ENCODE data around the gene ZNF80.
A peak's percentile ranks its signal among the peaks of the same experiment; 100 is the strongest.

The ZNF80 gene

DNA sequence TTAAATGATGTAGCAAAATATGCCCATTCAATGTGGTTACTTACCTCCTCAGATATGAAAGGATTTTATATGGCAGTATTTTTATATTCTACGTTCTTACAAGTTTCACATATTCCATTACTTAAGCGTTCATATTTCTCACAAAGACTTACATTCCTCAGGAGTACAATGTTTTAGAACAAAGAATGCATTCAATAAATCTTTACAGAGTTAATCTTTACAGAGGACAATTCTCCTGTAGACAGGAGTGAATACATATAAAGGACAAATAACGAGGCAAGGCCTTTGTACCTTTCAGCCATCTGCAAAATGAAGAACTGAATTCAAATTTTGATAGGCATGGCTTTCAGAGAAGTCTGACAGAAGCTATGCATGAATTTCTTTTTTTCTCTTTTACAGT is 1.9 kb downstream of the ZNF80 start:
- Mint-ChIP-seq H3K9me3 (no peaks in the 10 kb centered on the region), H3K27ac (peak overlapping the region; percentile 82), H3K36me3 (ENCODE audit: low read depth) (peaks cover 4% of the 10 kb centered on the region), H3K27me3 (no peaks in the 10 kb centered on the region), H3K4me1 (ENCODE audit: low read depth) (peaks cover 62% of the 10 kb centered on the region), H3K4me3 (peak overlapping the region; percentile 32)
- DNase-seq, result no peak

DNA sequence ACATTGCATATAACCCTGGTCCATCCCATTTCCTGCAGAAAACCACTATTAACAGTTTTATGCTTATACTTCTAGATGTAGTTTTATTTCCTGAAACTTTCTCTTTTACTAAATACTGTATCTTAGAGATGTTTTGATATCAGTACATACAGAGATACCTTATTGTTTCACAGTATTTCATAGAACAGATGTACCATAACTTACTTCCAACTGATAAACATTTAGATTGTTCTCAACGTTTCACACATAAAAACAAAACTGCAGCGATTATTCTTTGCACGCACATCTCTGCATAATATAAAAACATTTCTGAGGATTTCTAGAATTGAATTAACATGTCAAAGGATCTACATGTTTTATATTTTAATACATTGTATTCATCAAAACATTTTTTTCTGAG is 2.6 kb downstream of the ZNF80 start:
- Mint-ChIP-seq H3K27ac (peak overlapping the region; percentile 82), H3K36me3 (ENCODE audit: low read depth) (peaks cover 5% of the 10 kb centered on the region), H3K27me3 (no peaks in the 10 kb centered on the region), H3K4me3 (peak overlapping the region; percentile 32), H3K4me1 (ENCODE audit: low read depth) (peaks cover 68% of the 10 kb centered on the region), H3K9me3 (no peaks in the 10 kb centered on the region)
- DNase-seq, result no peak

DNA sequence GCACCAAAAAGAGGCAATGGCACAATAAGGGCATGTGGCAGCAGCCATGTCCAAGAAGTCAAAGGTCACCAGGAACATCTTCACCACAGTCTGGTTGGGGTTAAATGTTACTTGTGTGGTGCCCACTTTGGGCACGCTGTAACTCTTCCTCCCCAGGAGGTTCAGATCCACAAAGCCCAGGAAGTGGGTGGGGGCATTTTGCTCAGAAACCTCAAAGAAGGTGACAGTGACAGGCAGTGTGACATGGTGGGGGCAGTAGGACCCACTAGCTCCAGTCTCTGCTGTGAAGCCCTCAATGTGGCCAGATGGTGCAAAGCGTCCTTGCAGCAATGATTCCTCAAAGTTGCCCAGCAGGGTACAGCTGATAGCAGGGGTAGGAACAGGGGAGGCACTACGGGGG is 5.8 kb downstream of the ZNF80 start:
- H3K36me3 Mint-ChIP-seq (ENCODE audit: low read depth), result peaks cover 16% of the 10 kb centered on the region
- H3K4me1 Mint-ChIP-seq (ENCODE audit: low read depth), result peaks cover 88% of the 10 kb centered on the region
- peak overlapping the region; percentile 83 for H3K27ac Mint-ChIP-seq
- no peaks in the 10 kb centered on the region for H3K9me3 Mint-ChIP-seq
- DNase-seq, result peak; percentile 59
- H3K4me3 Mint-ChIP-seq, result peak overlapping the region; percentile 15
- no peaks in the 10 kb centered on the region for H3K27me3 Mint-ChIP-seq

DNA sequence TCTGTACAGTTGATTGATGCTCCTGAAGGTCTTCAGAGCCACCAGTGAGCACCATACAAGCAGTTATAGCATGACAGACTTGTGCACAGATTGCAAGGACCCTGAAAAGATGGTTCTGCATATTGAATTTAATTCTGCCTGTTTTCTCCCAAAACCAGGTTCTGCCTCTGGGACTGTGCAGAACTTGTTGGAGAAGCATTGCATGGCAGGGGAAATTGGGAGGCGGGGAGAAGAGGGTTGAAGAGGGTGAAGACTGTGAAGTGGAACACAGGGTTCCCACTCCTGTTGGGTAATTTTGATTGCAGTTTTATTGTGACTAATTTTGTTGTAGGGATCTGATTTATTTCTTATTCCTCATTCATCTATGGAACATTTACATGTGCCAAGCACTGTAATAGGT is 10.3 kb downstream of the ZNF80 start:
- no peak for DNase-seq
- Mint-ChIP-seq H3K27me3 (no peaks in the 10 kb centered on the region), H3K9me3 (peaks cover 28% of the 10 kb centered on the region), H3K4me1 (ENCODE audit: low read depth) (peaks cover 84% of the 10 kb centered on the region), H3K4me3 (no peak overlapping the region), H3K27ac (peak overlapping the region; percentile 93), H3K36me3 (ENCODE audit: low read depth) (peaks cover 49% of the 10 kb centered on the region)

DNA sequence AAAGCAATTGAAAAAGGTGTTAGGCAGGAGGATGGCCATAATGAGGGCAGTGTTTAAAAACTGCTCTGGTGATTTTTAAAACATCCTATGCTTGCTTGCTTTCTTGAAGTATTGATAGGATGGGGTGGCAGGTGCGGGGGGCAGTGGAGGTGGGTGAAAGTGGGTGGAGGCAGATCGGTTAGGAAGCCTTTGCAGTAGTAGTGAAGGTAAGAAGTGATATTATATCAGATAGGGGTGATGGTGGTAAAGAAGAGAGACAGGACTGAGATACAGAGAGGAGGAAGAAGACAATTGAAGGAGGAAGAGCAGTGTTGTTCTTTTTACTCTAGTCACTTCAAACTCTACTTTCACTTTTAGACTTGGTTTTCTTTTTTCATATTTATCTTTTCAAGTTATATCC is 11.1 kb downstream of the ZNF80 start:
- no peak for DNase-seq
- peak overlapping the region; percentile 54 for H3K4me3 Mint-ChIP-seq

DNA sequence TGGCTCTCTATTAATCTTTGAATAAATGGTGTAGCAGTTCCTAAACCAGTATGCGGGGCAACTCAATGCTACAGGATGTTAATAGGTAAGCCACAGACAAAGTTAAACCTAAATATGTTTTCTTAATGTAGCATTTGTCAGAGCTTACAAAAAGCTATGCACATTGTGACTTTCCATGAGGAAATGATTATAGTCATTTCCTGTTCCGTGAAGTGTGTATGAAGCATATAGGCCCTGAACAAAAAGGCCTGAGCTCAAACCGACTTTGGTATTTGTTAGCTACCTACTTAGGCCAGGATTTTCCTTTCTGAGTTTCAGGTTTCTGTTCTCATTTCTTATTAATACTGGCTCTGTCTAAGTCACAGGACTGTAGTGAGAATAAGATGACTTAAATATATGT is 14.2 kb downstream of the ZNF80 start:
- peak overlapping the region; percentile 98 for H3K27ac Mint-ChIP-seq
- H3K4me1 Mint-ChIP-seq (ENCODE audit: low read depth), result peaks cover 49% of the 10 kb centered on the region
- DNase-seq, result no peak
- H3K36me3 Mint-ChIP-seq (ENCODE audit: low read depth), result peaks cover 62% of the 10 kb centered on the region
- no peaks in the 10 kb centered on the region for H3K27me3 Mint-ChIP-seq
- H3K4me3 Mint-ChIP-seq, result no peak overlapping the region
- peaks cover 30% of the 10 kb centered on the region for H3K9me3 Mint-ChIP-seq

More for the DNA sequence above, 11.1 kb downstream of the ZNF80 start:
- Mint-ChIP-seq H3K27me3 (no peaks in the 10 kb centered on the region), H3K27ac (peak overlapping the region; percentile 93), H3K4me1 (ENCODE audit: low read depth) (peaks cover 77% of the 10 kb centered on the region), H3K36me3 (ENCODE audit: low read depth) (peaks cover 53% of the 10 kb centered on the region), H3K9me3 (peaks cover 30% of the 10 kb centered on the region)

DNA sequence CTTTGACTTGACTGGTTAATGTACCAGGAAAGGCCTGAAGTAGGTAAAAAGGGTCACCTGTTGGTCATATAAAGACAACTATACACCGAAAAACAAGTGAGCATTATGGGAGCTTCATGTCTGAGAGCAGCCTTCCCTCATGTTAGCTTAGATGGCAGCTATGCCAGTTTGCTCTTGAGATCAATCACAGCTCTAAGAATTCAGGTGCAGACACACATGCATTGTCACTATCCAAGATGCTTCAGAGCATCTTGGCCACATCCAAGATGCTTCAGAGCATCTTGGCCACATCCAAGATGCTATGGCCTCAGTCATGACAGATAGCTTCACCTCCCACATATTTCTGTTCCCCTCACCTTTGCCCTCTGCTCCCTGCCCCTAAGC is 15.5 kb downstream of the ZNF80 start:
- Mint-ChIP-seq H3K9me3 (peaks cover 30% of the 10 kb centered on the region), H3K4me3 (peak overlapping the region; percentile 28), H3K36me3 (ENCODE audit: low read depth) (peaks cover 62% of the 10 kb centered on the region), H3K4me1 (ENCODE audit: low read depth) (peaks cover 38% of the 10 kb centered on the region), H3K27me3 (no peaks in the 10 kb centered on the region), H3K27ac (peak overlapping the region; percentile 98)
- no peak for DNase-seq

DNA sequence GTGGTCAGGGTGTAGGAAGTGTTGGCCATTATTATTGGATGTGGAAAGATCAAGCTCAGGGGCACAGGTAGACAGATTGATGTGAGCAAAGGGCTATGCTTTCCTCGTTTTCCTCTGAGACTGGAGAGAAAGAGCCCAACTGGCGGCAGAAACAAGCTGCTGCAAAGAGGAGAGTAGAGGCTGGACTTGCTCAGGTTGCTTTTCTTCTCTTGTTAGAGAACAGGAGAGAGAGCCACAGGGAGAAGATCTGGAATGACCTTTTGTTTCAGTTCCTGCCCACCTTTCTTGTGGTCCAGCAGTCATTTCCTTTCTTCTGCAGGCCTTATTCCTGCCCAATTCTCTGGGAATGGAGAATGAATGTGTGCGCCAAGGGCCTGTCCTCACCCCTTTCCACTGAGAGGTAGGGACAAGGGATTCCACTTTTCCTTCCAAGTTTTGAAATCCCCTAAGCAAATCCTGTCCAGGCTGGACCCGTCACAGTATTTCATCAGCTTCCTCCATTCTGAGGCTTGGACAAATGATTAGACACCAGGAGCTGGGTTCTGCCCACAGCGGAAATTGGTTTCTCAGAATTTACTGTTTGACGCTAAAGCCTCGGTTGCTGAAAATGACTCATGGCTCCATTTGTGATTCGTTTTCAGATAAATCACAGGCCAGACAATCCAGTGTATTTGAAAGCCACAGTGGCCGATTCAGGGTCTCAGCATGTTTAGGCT is 16.1 kb downstream of the ZNF80 start:
- peaks cover 56% of the 10 kb centered on the region for H3K36me3 Mint-ChIP-seq (ENCODE audit: low read depth)
- peaks cover 32% of the 10 kb centered on the region for H3K4me1 Mint-ChIP-seq (ENCODE audit: low read depth)
- peak overlapping the region; percentile 47 for H3K4me3 Mint-ChIP-seq
- peaks cover 30% of the 10 kb centered on the region for H3K9me3 Mint-ChIP-seq
- peak overlapping the region; percentile 98 for H3K27ac Mint-ChIP-seq
- no peak for DNase-seq
- no peaks in the 10 kb centered on the region for H3K27me3 Mint-ChIP-seq

DNA sequence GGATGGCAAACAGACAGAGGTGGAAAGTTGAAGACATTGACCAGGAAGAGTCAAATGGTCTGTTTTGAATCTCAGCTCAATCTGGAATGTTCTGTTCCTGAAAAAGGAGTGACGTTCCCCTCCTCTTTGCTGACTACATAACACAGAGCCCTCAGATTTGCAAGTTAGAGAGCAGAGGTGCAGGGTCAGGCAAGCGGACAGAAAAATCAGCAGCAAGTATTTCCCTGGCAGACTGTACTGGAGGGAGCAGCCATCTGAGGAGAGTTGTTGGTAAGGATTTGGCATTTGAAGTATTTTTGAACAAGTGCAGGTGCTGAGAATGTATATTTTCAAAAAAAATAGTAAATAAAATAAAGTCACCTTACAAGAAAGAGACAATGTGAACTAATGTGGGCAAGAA is 17.6 kb downstream of the ZNF80 start:
- H3K4me1 Mint-ChIP-seq (ENCODE audit: low read depth), result peaks cover 17% of the 10 kb centered on the region
- no peak overlapping the region for H3K4me3 Mint-ChIP-seq
- DNase-seq, result no peak
- H3K9me3 Mint-ChIP-seq, result peaks cover 17% of the 10 kb centered on the region
- H3K27me3 Mint-ChIP-seq, result no peaks in the 10 kb centered on the region
- peak overlapping the region; percentile 98 for H3K27ac Mint-ChIP-seq
- peaks cover 40% of the 10 kb centered on the region for H3K36me3 Mint-ChIP-seq (ENCODE audit: low read depth)

DNA sequence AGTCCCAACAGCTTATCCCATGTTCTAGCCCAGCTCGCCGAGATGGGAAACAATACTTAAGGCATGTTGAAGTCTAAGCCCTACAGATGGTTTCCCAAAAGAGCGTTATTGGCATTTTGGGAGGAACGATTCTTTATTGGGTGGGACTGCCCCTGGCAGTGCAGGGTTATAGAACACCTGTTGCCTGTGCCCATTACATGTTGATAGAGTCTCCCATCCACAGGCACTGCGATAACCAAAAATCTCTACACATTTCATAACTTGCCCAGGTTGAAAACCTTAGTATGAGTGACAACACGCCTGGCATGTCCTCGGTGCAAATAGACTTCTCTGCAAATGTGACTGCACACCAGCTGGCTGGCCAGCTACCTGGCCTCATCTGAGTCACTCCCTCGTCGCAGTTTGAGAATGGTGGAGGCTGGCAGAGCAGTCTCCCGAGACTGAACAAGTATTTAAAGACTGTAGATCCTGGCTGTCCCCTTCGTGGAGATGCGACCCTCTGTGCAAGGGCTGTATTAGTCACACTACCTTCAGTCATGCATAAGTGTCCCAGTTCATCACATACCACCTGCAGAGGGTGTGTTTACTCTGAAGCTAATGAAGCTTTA is 18.7 kb downstream of the ZNF80 start:
- peaks cover 7% of the 10 kb centered on the region for H3K4me1 Mint-ChIP-seq (ENCODE audit: low read depth)
- no peak overlapping the region for H3K4me3 Mint-ChIP-seq
- peaks cover 9% of the 10 kb centered on the region for H3K9me3 Mint-ChIP-seq
- H3K27me3 Mint-ChIP-seq, result no peaks in the 10 kb centered on the region
- peaks cover 31% of the 10 kb centered on the region for H3K36me3 Mint-ChIP-seq (ENCODE audit: low read depth)
- no peak for DNase-seq
- peak overlapping the region; percentile 73 for H3K27ac Mint-ChIP-seq

DNA sequence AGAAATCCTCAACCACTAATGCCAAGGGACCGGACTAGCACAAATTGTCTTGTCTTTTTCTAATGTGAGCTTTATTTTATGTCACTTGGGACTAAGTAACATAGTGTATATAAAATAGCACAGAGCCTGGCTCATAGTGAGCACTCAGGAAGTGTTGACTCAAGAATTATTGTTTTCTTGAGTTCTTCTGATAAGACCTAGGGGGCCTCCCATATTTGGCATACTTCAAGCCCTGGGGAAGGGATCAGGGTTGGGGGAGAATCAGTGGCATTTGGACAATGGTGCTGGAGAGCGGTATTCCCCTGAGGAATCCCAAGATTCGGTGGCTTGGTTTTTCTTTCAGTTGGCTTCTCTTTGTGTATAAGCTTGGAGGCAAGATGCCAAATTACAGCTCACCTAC is 19.4 kb downstream of the ZNF80 start:
- Mint-ChIP-seq H3K9me3 (peaks cover 5% of the 10 kb centered on the region), H3K4me3 (no peak overlapping the region), H3K36me3 (ENCODE audit: low read depth) (peaks cover 27% of the 10 kb centered on the region), H3K27me3 (no peaks in the 10 kb centered on the region), H3K4me1 (ENCODE audit: low read depth) (peaks cover 1% of the 10 kb centered on the region), H3K27ac (no peak overlapping the region)
- DNase-seq, result no peak

DNA sequence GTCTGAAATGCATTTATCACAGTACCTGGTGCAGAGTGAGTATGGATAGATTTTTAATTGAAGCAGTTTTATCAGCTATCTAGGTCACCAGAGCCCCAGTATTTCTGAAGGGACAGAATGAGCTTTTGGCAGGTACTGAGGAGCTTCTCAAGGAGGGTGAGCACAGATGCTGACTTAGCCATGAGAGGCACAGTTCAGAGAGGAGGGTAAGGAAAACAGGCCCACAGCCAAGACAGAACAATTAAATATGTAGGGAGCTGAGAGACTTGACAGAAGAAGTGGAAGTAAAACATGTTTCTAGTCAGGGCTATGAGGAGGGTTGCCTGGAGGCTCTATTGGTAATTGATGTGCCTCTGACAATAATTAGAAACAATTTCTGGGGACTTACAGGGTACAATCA is 20.1 kb downstream of the ZNF80 start:
- no peak for DNase-seq
- peak overlapping the region; percentile 15 for H3K4me3 Mint-ChIP-seq
- H3K4me1 Mint-ChIP-seq (ENCODE audit: low read depth), result no peaks in the 10 kb centered on the region
- no peaks in the 10 kb centered on the region for H3K27me3 Mint-ChIP-seq
- H3K9me3 Mint-ChIP-seq, result peaks cover 4% of the 10 kb centered on the region
- no peak overlapping the region for H3K27ac Mint-ChIP-seq
- peaks cover 27% of the 10 kb centered on the region for H3K36me3 Mint-ChIP-seq (ENCODE audit: low read depth)

DNA sequence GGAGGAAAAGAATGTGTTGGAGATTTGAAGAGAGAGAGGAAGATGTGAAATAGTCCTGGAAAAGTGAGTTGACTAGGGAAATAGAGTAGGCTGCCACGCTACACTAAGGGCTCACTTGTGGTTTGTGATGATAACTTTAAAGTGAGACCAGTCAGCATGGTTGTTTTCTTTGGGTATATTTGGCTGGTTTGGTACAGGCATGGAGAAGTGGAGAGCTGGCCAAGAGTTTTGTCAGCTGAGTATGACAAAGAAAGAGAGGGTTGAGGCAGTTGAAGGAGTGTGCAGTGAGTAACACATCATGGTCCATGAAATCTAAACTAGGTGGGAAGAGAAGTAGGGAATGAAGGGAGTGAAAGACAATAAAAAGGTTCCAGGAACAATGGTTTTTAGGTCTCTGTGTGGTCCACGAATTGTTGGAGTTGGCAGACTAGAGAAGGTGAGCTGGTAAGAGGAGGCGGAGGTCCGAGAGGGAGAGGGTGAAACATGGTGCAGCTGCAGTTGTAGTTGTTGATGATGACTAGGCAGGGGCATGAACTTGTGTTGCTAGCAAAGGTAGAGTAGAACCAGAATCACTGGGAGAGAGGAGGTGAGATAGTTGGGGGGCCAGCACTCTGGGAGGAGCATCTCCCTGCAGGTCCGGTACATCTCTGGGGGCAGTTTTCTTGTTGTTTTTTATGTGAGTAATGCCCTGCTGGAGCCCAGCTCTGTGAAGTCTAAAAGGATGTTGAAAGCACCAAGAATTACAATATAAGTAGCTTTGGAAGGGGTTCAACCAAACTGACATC is 21.0 kb downstream of the ZNF80 start:
- Mint-ChIP-seq H3K36me3 (ENCODE audit: low read depth) (peaks cover 23% of the 10 kb centered on the region), H3K9me3 (no peaks in the 10 kb centered on the region), H3K4me1 (ENCODE audit: low read depth) (no peaks in the 10 kb centered on the region), H3K27me3 (no peaks in the 10 kb centered on the region), H3K4me3 (no peak overlapping the region), H3K27ac (no peak overlapping the region)
- no peak for DNase-seq

DNA sequence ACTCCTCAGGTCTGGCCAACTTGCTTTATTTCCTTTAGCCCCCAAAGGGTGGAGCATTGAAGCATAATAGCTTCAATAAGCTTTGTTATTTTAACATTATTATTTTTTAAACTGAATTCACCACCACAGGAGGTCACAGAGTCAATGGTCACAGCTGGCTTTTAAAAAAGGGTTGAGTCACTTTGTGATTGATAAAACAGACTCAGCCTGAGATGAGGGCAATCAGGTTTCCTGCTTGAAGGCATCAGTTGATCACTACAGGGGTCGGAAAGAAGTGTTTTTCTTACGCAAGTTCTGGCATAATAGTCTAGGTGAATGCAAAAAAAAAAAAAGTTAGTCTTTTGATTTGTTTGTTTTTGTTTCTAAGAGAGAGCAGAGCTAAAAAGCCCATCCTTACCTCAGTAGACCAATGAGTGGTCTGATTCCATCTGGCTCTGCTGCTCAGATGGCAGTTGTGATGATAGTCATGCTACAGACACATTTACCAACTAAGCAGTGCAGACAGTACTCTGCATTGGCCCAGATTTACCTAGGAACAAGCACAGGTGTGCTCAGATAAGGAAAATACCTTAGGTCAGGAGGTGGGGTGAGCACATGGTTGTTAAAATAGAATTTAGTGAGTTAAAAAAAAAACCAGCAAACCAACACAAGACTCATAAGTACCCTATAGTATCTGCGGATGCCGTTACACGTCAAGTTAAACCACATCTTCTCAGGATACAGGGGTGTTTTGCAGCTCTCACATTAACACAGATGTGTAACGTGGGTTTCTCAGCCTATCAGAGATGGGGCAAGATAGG is 22.6 kb downstream of the ZNF80 start:
- H3K36me3 Mint-ChIP-seq (ENCODE audit: low read depth), result peaks cover 15% of the 10 kb centered on the region
- H3K9me3 Mint-ChIP-seq, result peaks cover 4% of the 10 kb centered on the region
- H3K27me3 Mint-ChIP-seq, result no peaks in the 10 kb centered on the region
- H3K4me1 Mint-ChIP-seq (ENCODE audit: low read depth), result no peaks in the 10 kb centered on the region
- DNase-seq, result no peak
- no peak overlapping the region for H3K4me3 Mint-ChIP-seq
- no peak overlapping the region for H3K27ac Mint-ChIP-seq

Measured in activated T-cell treated with anti-CD3 and anti-CD28 coated beads, Interleukin-2, amount 50 U/mL, for 24 hours (primary cell).